ENCODE measurements around the gene HERC4. TPM values are rescaled to one million over a fixed set of nuclear protein-coding genes. Genes with fewer than 3 reads are reported as not detected.

The HERC4 gene
- total RNA-seq, 1 donor from 2014 or later = 31.9 TPM

GRCh38 chr10:67914777-67915340, 160.2 kb downstream of the HERC4 start:
- H3K4me1 ChIP-seq = no peaks in the 10 kb centered on the region
- H3K27ac ChIP-seq (replicated peaks) = no peak overlapping the region
- H3K36me3 ChIP-seq = peaks cover 75% of the 10 kb centered on the region
- intact Hi-C loops (cut with micrococcal nuclease) = no loop called here
- no peaks in the 10 kb centered on the region for H3K27me3 ChIP-seq (ENCODE audit: low read depth)
- no peaks in the 10 kb centered on the region for H3K9me3 ChIP-seq (replicated peaks)
- TF ChIP-seq, protein P1, sequence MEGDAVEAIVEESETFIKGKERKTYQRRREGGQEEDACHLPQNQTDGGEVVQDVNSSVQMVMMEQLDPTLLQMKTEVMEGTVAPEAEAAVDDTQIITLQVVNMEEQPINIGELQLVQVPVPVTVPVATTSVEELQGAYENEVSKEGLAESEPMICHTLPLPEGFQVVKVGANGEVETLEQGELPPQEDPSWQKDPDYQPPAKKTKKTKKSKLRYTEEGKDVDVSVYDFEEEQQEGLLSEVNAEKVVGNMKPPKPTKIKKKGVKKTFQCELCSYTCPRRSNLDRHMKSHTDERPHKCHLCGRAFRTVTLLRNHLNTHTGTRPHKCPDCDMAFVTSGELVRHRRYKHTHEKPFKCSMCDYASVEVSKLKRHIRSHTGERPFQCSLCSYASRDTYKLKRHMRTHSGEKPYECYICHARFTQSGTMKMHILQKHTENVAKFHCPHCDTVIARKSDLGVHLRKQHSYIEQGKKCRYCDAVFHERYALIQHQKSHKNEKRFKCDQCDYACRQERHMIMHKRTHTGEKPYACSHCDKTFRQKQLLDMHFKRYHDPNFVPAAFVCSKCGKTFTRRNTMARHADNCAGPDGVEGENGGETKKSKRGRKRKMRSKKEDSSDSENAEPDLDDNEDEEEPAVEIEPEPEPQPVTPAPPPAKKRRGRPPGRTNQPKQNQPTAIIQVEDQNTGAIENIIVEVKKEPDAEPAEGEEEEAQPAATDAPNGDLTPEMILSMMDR (IDR thresholded peaks at IDR 0.05; ENCODE audit: borderline replicate concordance) = no peak
- no peak overlapping the region for H3K4me3 ChIP-seq
- no peak for DNase-seq

GRCh38 chr10:67912331-67912946, 162.6 kb downstream of the HERC4 start:
- DNase-seq = no peak
- Histone ChIP-seq H3K4me3 (no peak overlapping the region), H3K4me1 (no peaks in the 10 kb centered on the region), H3K9me3 (replicated peaks) (no peaks in the 10 kb centered on the region), H3K27me3 (ENCODE audit: low read depth) (no peaks in the 10 kb centered on the region), H3K36me3 (peaks cover 90% of the 10 kb centered on the region), H3K27ac (replicated peaks) (no peak overlapping the region)
- intact Hi-C loops (cut with micrococcal nuclease) = no loop called here
- TF ChIP-seq, protein P1 (IDR thresholded peaks at IDR 0.05; ENCODE audit: borderline replicate concordance) = no peak

- TF ChIP-seq, protein P1 (IDR thresholded peaks at IDR 0.05; ENCODE audit: borderline replicate concordance) = no peak
- Histone ChIP-seq H3K27me3 (ENCODE audit: low read depth) (no peaks in the 10 kb centered on the region), H3K4me1 (peaks cover 4% of the 10 kb centered on the region), H3K9me3 (replicated peaks) (no peaks in the 10 kb centered on the region), H3K36me3 (peaks cover 73% of the 10 kb centered on the region), H3K4me3 (no peak overlapping the region), H3K27ac (replicated peaks) (no peak overlapping the region)
- intact Hi-C loops (cut with micrococcal nuclease) = no loop called here
- no peak for DNase-seq
Measured at GRCh38 chr10:67903581-67903980, 171.5 kb downstream of the HERC4 start.

DNA sequence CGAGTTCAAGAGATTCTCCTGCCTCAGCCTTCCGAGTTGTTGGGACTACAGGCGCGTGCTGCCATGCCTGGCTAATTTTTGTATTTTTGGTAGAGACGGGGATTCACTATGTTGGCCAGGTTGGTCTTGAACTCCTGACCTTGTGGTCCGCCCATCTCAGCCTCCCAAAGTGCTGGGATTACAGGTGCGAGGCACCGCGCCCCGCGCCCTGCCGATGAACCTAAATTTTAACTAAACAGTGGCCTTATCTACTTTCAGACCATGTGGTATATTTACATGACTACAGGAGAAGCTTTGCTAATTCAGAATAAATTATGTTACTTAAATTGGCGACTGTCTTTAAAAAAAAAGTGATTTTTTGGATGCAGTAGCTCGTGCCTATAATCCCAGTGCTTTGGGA, 181.4 kb downstream of the HERC4 start:
- intact Hi-C loops (cut with micrococcal nuclease) = no loop called here
- no peaks in the 10 kb centered on the region for H3K27me3 ChIP-seq (ENCODE audit: low read depth)
- H3K36me3 ChIP-seq = peaks cover 94% of the 10 kb centered on the region
- H3K9me3 ChIP-seq (replicated peaks) = no peaks in the 10 kb centered on the region
- H3K4me3 ChIP-seq = no peak overlapping the region
- TF ChIP-seq, protein P1 (IDR thresholded peaks at IDR 0.05; ENCODE audit: borderline replicate concordance) = no peak
- peaks cover 8% of the 10 kb centered on the region for H3K4me1 ChIP-seq
- no peak for DNase-seq
- no peak overlapping the region for H3K27ac ChIP-seq (replicated peaks)

GRCh38 chr10:67884842-67885670, 190.0 kb downstream of the HERC4 start:
- H3K9me3 ChIP-seq (replicated peaks) = no peaks in the 10 kb centered on the region
- TF ChIP-seq, protein P1 (IDR thresholded peaks at IDR 0.05; ENCODE audit: borderline replicate concordance) = no peak
- H3K36me3 ChIP-seq = peaks cover 34% of the 10 kb centered on the region
- H3K27ac ChIP-seq (replicated peaks) = peak overlapping the region; percentile 96
- peak; percentile 85 for DNase-seq
- peaks cover 53% of the 10 kb centered on the region for H3K4me1 ChIP-seq
- intact Hi-C loops (cut with micrococcal nuclease) = no loop called here
- H3K4me3 ChIP-seq = peak overlapping the region; percentile 85
- no peaks in the 10 kb centered on the region for H3K27me3 ChIP-seq (ENCODE audit: low read depth)
